ENCODE results near the gene PLXNA2.

DNA sequence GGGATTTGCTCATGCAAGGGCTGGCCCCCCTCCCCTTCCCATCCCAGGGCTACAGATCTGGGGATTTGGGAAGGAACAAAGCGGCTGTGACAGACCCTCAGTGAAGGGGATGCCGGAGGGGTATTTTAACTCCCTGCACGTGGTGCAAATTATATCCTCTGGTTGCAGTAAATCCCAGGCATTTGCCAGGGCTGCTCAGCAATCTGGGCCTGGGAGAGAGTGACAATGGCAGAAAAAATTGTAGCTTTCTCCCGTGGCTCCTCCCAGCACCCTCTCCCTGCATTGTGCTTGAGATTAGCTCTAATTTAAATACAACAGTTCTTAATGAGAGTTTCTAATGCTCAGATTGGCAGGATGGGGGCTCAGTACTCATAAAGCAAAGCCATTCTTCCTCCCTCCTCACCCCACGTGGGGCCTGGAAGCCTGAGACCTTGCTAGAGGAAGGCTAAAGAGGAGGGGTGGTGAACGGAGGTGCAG is 203.3 kb downstream of the PLXNA2 start:
- no peak for TF ChIP-seq YY1 (IDR thresholded peaks at IDR 0.05; ENCODE audit: low read depth, low read length)
- no peak for TF ChIP-seq POLR2A (IDR thresholded peaks at IDR 0.05; ENCODE audit: control extremely low read depth in 1 of 2, low read depth in 2 of 2, low read length in 2 of 2)
- no peak for TF ChIP-seq CEBPB (IDR thresholded peaks at IDR 0.05; ENCODE audit: low read depth, low read length)
- TF ChIP-seq, protein P1, sequence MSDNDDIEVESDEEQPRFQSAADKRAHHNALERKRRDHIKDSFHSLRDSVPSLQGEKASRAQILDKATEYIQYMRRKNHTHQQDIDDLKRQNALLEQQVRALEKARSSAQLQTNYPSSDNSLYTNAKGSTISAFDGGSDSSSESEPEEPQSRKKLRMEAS (IDR thresholded peaks at IDR 0.05), result no peak
- no peak for TF ChIP-seq RBBP5 (IDR thresholded peaks at IDR 0.05; ENCODE audit: borderline replicate concordance, low read depth, low read length)
- TF ChIP-seq, protein P2, sequence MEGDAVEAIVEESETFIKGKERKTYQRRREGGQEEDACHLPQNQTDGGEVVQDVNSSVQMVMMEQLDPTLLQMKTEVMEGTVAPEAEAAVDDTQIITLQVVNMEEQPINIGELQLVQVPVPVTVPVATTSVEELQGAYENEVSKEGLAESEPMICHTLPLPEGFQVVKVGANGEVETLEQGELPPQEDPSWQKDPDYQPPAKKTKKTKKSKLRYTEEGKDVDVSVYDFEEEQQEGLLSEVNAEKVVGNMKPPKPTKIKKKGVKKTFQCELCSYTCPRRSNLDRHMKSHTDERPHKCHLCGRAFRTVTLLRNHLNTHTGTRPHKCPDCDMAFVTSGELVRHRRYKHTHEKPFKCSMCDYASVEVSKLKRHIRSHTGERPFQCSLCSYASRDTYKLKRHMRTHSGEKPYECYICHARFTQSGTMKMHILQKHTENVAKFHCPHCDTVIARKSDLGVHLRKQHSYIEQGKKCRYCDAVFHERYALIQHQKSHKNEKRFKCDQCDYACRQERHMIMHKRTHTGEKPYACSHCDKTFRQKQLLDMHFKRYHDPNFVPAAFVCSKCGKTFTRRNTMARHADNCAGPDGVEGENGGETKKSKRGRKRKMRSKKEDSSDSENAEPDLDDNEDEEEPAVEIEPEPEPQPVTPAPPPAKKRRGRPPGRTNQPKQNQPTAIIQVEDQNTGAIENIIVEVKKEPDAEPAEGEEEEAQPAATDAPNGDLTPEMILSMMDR (IDR thresholded peaks at IDR 0.05; ENCODE audit: control extremely low read depth in 1 of 3, insufficient read depth in 1 of 3, low read depth in 1 of 3, low read length in 3 of 3), result no peak
- no peak for TF ChIP-seq TAF1 (IDR thresholded peaks at IDR 0.05; ENCODE audit: low read depth, low read length)
